Astrocyte of the cerebellum (primary cell): ENCODE results near the gene PCID2.

ENCODE experiments used
- DNase-seq: peaks from one replicate; pipeline ENCODE4 v3.0.0-alpha.2; 2011; ENCODE audit warnings: low read depth
- H3K4me3 ChIP-seq: 2 replicates; pipeline ENCODE4 v1.5.1; 2011; ENCODE audit warnings: mild to moderate bottlenecking, low read depth, low read length, moderate library complexity
- in situ Hi-C: cut with HindIII; loops from 2 replicates; pipeline ENCODE4 v1.10.0; 2017; ENCODE audit warnings: low sequenced_read_pairs
- TF ChIP-seq, protein P1 (sequence below): IDR thresholded peaks from 2 replicates; pipeline ENCODE4 v1.5.1; 2012; ENCODE audit warnings: low read length, low read depth, moderate library complexity, mild to moderate bottlenecking; ENCODE audit errors: missing control alignments

PCID2 gene

DNA sequence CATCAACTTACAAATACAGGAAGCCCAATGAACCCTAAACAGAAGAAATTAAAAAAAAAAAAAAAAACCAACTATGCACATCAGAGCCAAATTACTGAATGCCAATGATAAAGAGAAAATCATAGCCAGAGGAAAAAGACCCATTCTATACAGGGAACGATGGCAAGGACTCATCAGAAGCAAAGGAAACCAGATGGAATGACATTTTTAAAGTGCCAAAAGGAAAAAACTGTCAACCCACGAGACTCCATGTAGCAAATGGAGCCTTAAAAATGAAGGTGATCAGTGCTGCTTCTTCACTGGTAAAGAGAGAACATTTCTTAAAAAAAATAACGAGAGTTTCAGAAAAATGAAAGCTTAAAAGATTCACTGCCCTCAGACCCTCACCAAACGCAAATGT lies 18.3 kb downstream of the PCID2 start:
- H3K4me3 ChIP-seq: no peak overlapping the region

DNA sequence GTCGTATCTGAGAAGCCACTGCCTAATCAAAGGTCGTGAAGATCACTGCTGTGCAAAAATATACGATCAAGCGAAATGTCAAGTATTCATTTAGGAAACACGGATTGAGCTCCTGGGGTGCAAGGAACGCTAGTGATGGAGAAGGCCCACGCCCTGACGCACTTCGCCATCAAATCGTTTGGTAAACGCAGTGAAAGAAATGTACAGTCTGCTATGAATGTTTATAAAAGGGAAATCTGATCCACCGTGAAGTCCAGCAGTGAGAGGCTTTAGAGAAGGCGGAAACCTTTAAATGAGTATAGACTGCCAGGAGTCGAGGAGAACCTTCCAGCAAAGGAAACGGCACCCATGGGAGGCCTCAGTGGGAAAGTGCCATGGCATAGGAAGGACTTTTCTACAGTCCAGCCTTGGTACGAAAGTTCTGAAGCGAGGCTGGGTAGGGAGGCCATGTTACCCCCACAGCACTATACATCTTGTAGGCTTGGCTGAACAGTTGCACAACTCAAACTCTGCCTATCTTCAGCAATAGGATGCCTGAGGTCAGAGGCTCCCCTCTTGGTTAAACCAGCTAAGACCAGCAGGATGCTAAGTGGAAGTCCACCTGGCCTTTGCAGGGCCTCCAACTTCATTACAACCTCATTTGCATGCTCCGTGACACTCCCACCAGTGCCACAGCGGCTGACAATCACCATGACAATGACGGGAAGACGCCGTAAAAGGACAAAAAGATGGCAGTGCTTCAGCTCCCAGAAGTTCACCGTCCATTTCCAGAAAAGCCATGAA lies 20.4 kb downstream of the PCID2 start:
- no peak overlapping the region for H3K4me3 ChIP-seq
- no peak for DNase-seq
- in situ Hi-C loops: no loop called here
- TF ChIP-seq, protein P1, sequence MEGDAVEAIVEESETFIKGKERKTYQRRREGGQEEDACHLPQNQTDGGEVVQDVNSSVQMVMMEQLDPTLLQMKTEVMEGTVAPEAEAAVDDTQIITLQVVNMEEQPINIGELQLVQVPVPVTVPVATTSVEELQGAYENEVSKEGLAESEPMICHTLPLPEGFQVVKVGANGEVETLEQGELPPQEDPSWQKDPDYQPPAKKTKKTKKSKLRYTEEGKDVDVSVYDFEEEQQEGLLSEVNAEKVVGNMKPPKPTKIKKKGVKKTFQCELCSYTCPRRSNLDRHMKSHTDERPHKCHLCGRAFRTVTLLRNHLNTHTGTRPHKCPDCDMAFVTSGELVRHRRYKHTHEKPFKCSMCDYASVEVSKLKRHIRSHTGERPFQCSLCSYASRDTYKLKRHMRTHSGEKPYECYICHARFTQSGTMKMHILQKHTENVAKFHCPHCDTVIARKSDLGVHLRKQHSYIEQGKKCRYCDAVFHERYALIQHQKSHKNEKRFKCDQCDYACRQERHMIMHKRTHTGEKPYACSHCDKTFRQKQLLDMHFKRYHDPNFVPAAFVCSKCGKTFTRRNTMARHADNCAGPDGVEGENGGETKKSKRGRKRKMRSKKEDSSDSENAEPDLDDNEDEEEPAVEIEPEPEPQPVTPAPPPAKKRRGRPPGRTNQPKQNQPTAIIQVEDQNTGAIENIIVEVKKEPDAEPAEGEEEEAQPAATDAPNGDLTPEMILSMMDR: no peak

More for the DNA sequence above, 18.3 kb downstream of the PCID2 start:
- no peak for DNase-seq
- TF ChIP-seq, protein P1: no peak
- in situ Hi-C loops: no loop called here

DNA sequence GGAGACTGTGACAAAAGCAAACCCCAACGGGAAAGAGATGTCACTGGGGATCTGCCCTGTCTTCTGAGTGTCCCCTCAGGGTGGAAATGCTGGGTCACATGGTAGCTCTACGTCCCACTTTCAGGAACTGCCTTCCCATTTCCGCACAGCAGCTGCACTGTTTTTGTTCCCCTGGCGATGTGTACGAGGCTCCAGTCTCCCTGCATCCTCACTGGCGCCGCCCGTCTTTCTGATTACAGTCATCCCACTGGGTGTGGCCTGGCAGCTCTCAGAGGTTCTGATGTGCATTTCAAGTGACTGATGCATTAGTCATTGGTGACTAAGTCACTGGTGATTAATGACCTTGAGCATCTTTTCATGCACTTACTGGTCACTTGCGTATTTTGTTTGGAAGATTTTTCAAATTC lies 21.2 kb downstream of the PCID2 start:
- no peak overlapping the region for H3K4me3 ChIP-seq
- in situ Hi-C loops: no loop called here
- TF ChIP-seq, protein P1: no peak
- peak; percentile 93 for DNase-seq

DNA sequence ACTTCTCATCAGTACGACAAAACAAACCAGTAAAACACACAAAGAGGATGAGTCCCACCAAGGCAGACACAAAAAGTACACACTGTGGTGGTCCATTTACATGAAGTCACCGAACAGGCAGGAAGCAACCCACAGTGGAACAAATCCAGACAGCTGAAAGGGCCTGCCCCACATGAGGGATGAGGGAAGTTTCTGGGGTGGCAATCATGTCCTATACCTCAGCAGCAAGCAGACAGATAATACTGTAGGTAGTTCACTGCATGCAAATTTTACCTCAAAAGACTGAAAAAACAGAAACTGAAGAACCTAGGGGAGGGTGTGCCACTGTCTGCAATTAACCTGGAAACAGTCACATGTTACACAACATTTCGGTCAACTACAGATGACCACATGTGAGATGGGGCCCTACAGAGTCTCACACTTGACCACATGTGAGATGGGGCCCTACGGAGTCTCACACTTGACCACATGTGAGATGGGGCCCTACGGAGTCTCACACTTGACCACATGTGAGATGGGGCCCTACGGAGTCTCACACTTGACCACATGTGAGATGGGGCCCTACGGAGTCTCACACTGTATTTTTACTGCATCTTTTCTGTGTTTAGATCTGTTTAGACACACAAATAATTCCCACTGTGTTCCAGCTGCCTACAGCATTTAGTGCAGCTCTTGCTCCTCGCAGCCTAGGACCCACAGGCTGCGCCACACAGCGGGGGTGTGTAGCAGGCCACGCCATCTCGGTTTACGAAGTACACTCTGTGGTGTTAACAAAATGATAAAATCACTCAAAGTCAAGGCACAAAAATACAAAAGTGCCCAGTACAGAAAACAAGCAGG lies 22.2 kb downstream of the PCID2 start:
- DNase-seq: no peak
- TF ChIP-seq, protein P1: no peak
- no peak overlapping the region for H3K4me3 ChIP-seq
- in situ Hi-C loops: no loop called here

DNA sequence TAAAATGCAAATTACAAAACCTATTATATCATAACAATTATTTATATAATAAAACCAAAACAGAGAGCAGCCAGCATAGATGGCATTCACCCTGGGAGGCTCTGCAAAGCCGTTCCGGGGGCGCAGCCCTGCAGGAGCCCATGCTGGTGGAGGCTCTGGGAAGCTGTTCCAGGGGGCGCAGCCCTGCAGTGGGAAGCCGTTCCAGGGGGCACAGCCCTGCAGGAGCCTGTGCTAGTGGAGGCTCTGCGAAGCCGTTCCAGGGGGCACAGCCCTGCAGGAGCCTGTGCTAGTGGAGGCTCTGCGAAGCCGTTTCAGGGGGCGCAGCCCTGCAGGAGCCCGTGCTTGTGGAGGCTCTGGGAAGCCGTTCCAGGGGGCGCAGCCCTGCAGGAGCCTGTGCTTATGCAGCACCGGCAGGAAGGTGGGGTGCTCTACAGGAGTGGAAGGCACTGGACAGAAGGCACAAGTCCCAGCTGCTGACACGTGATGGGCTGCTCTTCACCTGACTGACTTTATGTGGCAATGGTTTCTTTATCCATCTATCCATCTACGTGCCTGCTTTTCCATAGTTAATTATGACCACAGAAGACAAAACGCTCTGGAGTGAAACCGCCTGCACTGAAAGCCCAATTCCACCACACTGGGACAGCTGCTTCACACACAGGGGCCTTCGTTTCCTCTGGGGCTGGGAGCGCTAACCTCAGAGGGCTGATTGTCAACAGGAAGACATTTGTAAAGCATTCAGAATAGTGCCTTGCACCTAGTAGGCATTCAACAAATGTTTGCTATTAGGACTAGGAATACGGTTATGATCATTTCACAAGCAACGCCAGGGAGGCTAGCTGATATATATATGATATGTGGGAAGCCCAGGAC lies 23.7 kb downstream of the PCID2 start:
- H3K4me3 ChIP-seq: no peak overlapping the region

More for the DNA sequence above, 23.7 kb downstream of the PCID2 start:
- TF ChIP-seq, protein P1: no peak
- DNase-seq: no peak
- in situ Hi-C loops: no loop called here
